EL (cell line): Measurements from ENCODE around the gene CLEC17A.

ENCODE experiments used
- DNase-seq: peaks from one replicate; pipeline ENCODE4 v3.0.0-alpha.2; 2016

CLEC17A gene

DNA sequence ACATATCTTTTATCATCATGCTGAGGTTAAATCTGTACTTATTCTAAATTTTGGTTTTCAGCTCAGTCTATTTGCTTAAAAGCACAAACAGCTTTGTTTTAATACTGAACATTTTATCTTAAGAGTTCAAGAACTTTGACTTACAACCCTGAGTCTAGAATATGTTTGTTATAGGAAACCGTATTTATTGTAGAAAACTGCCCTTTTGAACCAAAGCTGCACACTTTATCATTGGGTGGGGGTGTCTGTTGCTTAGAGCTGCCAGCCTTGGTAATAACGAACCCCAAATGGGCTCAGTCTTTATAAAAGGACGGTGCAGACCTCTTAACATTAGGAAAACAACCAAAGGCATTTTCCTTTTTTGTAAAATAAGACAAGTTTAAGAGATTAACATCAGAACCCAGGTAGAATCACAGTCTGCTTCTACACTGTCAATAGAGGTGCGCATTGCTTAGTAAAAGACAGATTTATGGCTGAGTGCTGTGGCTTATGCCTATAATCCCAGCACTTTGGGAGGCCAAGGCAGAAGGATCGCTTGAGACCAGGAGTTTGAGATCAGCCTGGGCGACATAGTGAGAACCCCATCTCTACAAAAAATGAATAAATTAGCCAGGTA is 77.1 kb downstream of the CLEC17A start:
- DNase-seq: no peak

DNA sequence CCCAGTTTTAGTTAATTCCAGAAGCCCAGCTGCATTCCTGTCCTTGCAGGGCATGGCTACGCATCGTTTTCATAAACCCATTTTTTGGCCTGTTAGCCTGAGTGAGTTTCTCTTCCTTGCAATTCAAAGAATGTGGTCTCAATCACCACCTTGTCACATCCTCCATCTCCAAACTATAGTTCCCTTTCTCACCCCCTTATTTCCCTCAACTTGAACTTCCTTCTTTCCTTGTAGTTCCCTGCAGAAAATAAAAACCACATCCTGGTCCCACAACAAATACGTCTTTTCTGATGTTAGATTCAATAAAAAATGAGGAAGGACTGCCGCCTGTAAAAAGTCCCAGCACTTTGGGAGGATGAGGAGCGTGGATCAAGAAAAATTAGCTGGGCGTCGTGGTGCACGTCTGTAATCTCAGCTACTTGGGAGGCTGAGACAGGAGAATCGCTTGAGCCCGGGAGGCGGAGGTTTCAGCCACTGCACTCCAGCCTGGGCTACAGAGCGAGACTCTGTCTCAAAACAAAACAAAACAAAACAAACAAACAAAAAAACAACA is 78.6 kb downstream of the CLEC17A start:
- DNase-seq: no peak
